Stimulated activated CD8-positive, alpha-beta memory T cell treated with anti-CD3 and anti-CD28 coated beads, Interleukin-7, amount 100 ng/mL, for 4 hours (primary cell): Measurements from ENCODE around the gene ADIRF.
"Not testable (repeated sequence)": the region's sequence is repeated elsewhere in the genome, so short reads cannot be mapped to it uniquely, and the experiment has no call there.

ENCODE experiments used
- DNase-seq, 2 donors: peaks; one replicate each; pipeline ENCODE4 v3.0.0-alpha.2; 2020; ENCODE audit warnings: low read depth in 2 of 2

ADIRF gene

GRCh38 chr10:86946213-86947155 lies 21.8 kb upstream of the ADIRF start:
- no peak for DNase-seq

DNA sequence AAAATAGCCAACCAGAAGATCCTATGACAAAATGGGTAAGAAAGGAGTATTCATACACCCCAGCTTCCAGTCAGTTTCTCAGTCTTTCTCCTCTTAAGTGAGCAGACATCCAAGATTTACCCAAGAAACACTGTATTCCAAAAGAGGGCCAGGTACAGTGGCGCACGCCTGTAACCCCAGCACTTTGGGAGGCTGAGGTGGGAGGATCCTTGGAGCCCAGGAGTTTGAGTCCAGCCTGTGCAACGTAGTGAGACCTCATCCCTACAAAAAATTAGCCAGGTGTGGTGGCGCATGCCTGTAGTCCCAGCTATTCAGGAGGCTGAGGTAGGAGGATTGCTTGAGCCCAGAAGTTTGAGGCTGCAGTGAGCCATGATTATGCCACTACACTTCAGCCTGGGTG lies 20.5 kb upstream of the ADIRF start:
- not testable (repeated sequence) for DNase-seq

DNA sequence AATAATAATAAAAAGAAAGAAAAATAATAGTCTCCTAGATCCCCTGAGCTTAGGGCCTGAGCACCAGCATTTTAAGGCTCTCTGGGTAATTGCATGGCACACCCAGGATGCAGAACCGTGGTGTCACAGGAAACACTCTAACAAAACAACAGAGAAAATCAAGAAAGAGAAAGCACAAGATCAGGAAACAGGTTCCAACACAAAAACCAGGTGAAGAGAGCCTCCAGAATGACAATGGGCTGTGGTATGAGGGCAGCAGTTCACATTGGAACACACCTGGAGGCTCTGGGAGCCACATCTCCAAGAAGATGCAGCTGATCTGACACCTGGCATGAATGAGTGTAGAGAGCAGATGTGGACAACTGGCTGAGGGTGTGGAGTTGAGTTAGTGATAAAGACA lies 17.9 kb upstream of the ADIRF start:
- no peak for DNase-seq

GRCh38 chr10:86951184-86951761 lies 17.0 kb upstream of the ADIRF start:
- no peak for DNase-seq

- DNase-seq = no peak
These were observed 16.2 kb upstream of the ADIRF start for GRCh38 chr10:86952106-86952505.

DNA sequence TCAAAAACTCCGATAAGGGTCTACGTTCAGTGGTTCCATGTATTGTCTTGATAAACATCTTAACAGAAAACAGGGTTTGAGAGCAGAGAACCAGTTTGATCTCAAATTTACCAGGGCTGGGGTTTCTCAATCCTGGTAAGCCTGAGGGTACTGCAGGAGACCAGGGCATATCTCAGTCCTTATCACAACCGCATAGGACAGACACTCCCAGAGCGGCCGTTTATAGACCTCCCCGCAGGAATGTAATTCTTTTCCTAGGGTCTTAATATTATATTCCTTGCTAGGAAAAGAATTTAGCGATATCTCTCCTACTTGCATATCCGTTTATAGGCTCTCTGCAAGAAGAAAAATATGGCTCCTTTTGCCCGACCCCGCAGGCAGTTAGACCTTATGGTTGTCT lies 15.6 kb upstream of the ADIRF start:
- not testable (repeated sequence) for DNase-seq

- DNase-seq = no peak
These were observed 14.3 kb upstream of the ADIRF start for GRCh38 chr10:86953747-86954680.

DNA sequence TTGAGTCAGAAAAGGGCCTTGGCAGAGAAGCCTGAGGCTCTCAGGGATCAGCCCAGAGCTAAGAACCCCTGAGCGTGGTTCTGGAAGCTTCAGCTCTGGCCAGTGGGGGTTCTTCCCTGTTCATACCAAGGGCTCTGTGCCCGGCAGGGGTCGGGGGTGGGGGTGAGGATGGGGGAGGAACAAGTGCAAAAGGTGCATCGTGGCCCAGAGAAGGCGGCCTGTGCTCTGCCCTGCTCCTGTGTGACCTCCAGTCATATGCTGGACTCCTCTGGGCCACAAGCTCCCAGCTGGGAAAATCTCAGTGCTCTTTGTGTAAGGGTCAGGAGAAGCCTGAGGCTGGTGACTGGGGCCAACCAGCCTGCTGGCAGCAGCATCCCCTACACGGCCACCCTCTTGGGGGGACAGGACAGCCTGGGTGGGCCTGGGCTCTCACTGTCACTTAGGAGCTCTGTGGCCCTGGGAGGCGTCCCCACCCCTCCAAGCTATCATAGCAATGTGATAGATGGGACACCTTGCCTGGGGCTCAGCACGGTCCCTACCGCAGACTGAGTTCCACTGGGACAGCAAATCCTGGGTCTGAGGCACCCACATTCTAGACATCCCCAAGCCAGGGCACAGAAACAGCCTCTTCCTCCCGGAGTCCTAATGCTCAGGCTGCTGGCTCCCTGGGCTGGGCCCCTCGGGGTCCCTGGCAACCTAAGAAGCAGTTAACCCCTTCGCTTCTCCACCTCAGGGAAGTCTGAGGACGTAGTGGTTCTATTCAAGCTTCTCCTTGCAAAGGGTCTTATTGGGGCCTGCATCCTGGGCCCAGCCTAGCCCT lies 13.4 kb upstream of the ADIRF start:
- no peak for DNase-seq

DNA sequence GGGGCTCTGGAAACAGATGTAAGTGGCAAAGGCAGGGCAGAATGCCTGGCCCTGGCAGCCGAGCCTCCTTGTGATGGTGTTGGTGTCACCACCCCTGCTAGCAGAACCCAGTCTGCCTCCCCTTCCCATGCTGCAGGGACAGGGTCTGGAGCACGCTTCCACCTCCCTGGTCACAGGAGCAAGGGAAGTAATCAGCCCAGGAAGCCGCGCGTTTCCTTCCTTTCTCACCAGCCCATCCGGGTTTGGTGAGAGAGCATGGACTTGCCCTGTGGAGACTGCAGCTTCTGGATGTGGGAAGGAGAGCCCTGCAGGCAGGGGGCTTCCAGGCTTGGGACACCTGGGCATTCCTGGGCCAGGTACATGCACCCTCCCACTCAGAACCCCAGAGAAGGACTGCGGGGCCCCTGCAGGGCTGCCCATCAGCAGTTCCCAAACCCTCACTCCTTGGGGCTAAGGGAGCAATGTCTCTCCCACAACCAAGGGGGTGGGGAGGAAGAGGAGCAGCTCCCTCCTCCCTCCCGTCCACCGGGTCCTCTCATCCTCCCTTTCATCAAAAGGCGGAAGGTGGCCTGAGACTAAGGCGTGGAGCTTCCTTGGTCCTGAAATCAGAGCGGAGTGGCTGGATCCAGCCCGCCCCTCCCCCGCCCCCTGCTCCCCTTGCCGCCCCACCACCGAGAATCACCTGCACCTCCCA lies 12.6 kb upstream of the ADIRF start:
- DNase-seq = no peak

DNA sequence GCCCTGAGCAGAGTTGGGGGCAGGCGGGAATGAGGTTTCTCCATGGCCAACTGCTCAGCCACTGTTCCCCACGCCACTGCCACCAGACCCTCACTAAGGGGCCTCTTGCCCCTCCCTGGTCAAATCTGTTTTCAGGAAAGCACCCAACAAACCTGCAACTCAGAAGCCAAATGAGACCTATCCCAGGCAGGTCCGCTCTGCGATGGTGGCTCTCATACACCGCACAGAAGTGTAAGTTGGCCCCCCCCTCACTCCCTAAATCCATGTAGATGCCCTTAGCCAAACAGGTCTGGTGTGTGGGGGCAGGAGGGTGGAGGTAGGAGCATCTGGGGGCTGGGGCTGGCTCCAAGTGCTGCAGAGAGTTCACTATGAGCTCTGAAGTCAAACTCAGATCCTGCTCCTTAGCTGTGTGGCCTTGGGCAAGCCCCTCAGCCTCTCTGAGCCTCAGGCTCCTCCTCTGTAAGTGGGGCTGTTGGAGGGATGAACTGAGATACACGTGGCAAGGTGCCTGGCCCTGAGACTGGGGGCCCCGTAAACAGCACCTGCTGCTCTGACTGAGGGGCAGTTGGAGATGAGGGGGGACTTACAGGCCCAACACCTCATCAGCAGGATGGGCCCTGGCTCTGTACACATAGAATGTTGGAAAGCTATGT lies 12.0 kb upstream of the ADIRF start:
- DNase-seq = no peak

DNA sequence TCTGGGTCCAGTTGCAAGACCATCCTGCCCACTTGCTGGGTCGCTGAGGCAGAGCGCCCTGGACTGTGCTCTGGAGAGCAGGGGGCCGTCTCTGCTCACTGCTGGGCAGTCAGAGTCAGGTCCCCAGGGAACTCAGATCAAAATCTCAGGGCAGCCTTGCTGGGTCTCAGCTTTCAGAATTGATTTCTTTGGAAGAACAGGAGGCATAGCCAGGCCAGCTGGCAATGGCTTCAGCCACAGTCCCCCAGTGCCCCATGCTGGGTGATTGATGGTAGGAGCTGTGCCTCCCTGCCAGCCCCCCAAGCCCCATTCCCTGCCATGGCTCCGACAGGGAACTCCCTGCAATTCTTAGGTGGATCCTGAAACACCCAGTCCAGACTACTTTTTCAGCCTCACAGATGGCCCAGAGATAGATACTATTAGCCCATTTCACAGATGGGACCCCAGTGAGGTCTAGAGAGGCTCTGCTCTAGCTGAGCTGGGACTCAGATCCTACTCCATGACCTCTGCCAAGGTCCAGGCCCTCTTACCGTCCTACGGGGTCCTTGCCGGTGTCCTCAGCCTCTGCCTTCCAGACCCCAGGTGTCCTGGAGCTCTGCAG lies 11.3 kb upstream of the ADIRF start:
- no peak for DNase-seq

DNA sequence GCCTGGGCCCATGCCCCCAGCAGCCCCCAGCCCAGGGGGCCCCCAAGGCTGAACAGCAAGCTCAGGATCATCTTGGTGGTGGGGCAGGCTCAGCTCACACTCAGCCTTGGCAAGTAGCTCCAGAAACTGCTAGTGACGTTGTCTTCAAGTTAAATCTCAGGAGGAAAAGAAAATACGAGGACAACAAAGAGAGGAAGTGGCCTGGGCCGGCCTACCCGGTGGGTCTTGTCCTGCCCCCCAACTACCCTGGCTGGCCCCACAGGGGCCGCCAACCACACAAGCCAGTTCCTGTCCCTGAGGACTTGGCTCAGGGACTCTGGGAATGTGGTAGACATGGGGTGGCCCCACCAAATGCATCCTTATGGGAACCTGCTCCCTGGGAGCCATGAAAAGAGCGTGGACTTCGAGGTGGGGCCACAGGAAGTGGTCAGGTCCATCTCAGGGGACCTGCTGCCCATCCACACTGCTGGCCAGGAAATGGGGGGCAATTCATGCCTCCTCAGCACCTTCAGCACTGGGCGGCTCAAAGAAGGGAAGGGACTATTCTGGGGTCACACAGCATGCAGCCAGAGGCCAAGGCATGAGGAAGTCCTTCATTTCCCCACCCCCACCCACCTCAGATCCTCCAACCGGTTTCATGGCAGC lies 10.7 kb upstream of the ADIRF start, which contains the start of gene MMRN2:
TSS of gene MMRN2 (minus strand) at position 145 of the 645 bp plus-strand sequence. CDS start at position 71, 74 bp downstream.
- DNase-seq = no peak

DNA sequence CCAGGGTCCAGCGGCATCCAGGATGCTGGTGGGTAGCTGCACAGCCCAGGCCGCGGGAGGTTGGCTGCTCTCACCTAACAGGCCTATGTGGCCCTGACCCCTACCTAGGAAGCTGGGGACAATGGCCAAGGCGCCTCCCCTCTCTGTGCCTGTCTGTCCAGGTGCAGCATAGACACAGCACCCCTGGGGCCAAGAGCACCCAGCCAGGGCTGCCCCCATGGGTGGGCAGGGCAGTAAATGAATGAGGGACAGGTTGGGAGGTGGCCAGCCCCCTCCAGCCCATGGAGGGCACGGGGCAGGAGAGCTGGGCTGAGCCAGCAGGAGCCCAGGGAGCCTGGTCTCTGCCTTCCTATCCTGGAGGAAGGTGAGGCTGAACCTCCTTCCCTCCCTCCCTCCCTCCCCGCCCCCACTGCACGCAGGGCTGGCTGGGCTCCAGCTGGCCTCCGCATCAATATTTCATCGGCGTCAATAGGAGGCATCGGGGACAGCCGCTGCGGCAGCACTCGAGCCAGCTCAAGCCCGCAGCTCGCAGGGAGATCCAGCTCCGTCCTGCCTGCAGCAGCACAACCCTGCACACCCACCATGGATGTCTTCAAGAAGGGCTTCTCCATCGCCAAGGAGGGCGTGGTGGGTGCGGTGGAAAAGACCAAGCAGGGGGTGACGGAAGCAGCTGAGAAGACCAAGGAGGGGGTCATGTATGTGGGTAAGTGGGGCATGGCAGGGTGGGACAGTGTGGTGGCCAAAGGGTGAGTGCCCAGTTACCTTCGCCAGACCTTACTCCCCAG lies 10.0 kb upstream of the ADIRF start, which contains the start of gene SNCG:
TSS of gene SNCG (plus strand) at position 484 of the 785 bp plus-strand sequence. CDS start at position 583, 99 bp downstream.
- no peak for DNase-seq

DNA sequence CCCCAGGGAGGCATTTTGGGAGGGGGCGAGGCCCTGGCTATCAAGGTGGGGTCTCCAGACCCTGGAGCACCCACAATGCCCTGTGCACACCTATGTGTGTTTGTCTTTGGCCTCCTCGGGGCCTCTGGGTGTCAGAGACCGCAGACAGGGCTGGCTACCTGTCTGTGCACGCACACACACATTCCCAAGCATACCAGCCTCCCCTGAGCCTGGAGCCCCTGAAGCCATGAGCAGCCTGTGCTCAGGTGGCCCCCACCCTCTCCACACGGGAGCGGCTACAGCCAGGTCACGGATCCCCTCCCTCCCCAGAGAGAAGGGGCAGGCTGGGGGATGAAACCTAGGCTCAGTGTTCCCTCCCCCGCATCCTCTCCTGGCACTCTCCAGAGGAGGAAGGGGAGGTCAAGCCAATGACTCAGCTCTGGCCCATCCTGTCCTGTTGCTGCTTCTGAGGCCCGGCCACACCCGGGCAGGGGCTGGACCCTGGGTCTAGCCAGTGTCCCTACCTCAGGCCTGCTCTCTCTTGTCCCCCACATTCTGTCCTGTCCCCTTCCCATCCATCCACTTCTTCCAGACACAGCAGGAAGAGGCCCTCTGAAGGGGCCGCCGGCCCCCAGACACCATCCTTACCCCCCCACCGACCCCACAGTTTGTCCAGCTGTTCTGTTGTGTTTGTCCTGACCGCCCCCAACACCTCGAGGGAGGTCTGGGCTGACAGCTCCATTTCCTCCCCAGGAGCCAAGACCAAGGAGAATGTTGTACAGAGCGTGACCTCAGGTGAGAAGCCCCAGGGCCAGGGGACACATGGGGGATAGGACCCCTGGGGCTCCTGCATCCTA lies 9.2 kb upstream of the ADIRF start:
- DNase-seq = no peak

DNA sequence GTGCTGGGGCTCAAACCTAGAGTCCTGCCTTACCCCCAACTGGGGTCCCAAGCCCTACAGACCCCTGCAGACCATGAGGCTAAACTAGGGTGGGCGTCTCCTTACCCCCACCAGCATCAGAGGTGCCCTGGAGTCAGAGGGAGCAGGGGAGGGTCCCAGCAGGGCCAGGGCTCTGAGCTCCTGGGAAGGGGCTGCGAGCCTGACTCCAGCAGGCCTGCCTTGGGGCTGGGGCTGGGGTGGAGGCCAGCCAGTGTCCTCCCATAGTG lies 8.6 kb upstream of the ADIRF start:
- DNase-seq = no peak

GRCh38 chr10:86960003-86960862 lies 8.0 kb upstream of the ADIRF start:
- no peak for DNase-seq
